HG03558 (cell line): ENCODE data around the gene MUTYH.

Experiments
- ATAC-seq: cut with Tn5 transposase; IDR thresholded peaks from one replicate; pipeline ENCODE4 v1.9.1; 2021; ENCODE audit warnings: moderate number of reproducible peaks; ENCODE audit not compliant: unreplicated experiment; ENCODE audit errors: extremely low read depth

Gene MUTYH

DNA sequence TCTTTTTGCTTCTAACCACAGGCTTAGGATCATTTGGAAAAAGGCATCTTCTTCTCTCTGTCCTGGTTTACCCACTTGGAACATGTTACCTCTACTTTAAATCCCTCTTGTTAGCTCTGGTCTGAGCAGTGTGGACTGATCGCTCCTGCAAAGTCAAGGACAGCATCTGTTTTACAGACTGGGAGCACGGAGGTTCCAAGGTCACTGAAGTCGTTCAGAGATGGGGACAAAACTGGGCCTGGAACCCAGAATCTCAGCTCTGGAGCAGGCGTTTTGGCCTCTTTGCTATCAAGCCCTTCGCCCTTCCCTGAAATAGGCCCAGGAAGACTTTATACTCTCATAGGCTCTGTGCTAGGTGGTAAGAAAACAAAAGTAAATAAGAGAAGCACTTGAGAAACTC, 11.3 kb upstream of the MUTYH start:
- ATAC-seq, result no peak

DNA sequence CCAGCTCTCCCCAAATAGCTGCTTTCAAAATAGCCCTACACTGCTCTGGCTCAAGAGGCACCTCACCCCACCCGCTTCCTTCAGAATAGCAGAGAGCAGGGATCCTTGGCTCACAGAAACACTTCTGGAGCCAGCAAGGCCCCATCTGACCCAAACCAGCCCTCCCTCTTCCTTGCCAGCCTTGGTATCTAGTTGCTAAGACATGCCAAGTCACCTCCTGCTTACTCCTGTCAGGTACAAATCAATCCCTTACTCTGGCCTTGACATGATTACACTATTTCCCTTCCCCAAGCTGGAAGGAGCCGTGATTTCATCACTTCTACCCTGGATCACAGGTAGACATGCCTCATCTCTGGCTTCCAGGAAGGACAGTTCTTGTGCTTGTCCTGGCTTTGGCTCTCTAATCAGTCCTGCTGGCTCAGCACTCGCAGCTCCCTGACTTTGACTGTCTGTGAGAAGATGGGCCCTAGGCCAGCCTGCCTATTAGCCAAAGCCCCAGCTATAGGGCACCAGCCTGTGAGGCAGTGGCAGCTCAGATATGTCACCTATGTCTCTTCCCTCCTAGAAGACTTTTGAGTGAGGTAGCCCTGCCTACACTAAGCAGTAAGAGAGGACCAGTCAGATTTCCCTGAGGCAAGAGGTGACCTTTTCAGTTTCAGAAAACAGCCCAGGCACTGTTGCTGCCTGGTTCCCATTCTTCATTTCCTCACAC, 8.9 kb upstream of the MUTYH start:
- no peak for ATAC-seq

GRCh38 chr1:45348609-45348965, 8.3 kb upstream of the MUTYH start:
- no peak for ATAC-seq

- ATAC-seq, result no peak
Measured at GRCh38 chr1:45348020-45348419, 7.8 kb upstream of the MUTYH start.

- no peak for ATAC-seq
Measured at GRCh38 chr1:45346473-45346872, 6.2 kb upstream of the MUTYH start.

GRCh38 chr1:45345014-45345413, 4.8 kb upstream of the MUTYH start:
- no peak for ATAC-seq

- no peak for ATAC-seq
Measured at GRCh38 chr1:45344499-45344898, 4.3 kb upstream of the MUTYH start.

DNA sequence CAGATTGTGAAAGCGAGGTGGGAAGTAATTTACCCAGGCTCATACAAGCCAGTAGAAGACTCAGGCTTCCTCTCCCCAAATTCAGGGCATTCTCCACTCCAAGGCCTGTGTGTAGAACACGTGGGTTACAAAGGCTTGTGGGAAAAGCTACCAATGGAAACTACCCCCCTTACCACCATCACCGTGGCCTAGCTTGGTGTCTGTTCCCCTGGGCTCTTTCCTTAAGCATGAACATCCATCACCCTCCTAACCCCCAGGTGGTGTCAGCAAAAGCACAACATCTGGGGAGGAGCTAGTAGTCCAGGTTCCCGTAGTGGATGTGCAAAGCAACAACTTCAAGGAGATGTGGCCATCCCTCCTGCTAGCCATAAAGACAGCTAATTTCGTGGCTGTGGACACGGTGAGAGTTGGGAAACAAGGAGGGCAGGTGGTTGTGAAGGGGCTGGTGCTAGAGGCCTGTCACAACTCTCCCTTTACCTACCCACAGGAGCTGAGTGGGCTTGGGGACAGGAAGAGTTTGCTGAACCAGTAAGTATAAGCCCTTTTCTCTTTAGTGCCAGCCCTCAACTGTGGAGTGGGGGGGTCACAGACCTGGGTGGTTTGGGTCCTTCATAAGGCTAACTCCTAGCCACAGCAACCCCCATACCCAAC, 701 bp upstream of the MUTYH start:
- ATAC-seq, result no peak

- ATAC-seq, result no peak
Measured at GRCh38 chr1:45337630-45338325, 2.5 kb downstream of the MUTYH start.

- no peak for ATAC-seq
Measured at GRCh38 chr1:45335855-45336324, 4.3 kb downstream of the MUTYH start.

- ATAC-seq, result no peak
Measured at GRCh38 chr1:45334308-45335245, 5.7 kb downstream of the MUTYH start.

DNA sequence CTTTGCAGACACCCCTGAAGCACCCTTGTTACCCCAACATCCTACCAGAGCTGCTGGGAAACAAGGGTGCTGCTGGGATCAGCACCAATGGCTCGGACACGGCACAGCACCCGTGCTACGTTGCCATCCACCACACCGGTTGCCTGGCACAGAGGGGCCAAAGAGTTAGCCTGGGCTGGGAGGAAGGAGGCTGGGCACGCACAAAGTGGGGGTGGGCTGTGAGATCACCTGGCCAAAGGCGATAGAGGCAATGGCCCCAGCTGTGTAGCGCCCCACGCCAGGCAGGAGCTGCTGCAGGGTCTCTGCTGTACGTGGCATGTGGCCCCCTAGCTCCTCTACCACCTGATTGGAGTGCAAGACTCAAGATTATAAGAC, 7.9 kb downstream of the MUTYH start:
- ATAC-seq, result no peak

- ATAC-seq, result no peak
Measured at GRCh38 chr1:45331436-45332345, 8.5 kb downstream of the MUTYH start.

GRCh38 chr1:45329445-45329844, 10.8 kb downstream of the MUTYH start:
- ATAC-seq, result no peak

- no peak for ATAC-seq
Measured at GRCh38 chr1:45328680-45329079, 11.6 kb downstream of the MUTYH start.

- ATAC-seq, result no peak
Measured at GRCh38 chr1:45327644-45328515, 12.4 kb downstream of the MUTYH start.

- no peak for ATAC-seq
Measured at GRCh38 chr1:45326627-45327623, 13.3 kb downstream of the MUTYH start, which contains the start of gene HPDL. Gene HPDL (plus strand): TSS chr1:45326895. CDS start chr1:45327149, 254 bp downstream.
